ENCODE results near the gene TMEM229A.

DNA sequence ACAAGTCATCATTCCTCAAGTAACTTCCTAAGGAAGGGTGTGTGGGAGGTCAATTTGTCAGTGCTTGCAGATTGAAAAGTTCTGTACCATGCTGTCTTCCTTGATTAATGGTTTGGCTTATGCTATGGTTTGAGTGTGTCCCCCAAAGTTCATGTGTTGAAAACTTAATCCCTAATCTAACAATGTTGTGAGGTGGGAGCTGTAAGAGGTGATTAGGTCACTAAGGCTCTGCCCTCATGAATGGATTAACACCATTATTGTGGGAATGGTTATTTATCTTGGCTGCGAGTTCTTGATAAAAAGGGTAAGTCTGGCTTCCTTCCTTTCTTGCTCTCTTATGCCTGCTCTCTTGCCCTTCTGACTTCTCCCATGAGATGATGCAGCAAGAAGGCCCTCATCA lies 29.3 kb upstream of the TMEM229A start:
- TF ChIP-seq, protein P1, sequence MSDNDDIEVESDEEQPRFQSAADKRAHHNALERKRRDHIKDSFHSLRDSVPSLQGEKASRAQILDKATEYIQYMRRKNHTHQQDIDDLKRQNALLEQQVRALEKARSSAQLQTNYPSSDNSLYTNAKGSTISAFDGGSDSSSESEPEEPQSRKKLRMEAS (IDR thresholded peaks at IDR 0.05; ENCODE audit: insufficient read depth, insufficient read length): no peak
- TF ChIP-seq, protein P2, sequence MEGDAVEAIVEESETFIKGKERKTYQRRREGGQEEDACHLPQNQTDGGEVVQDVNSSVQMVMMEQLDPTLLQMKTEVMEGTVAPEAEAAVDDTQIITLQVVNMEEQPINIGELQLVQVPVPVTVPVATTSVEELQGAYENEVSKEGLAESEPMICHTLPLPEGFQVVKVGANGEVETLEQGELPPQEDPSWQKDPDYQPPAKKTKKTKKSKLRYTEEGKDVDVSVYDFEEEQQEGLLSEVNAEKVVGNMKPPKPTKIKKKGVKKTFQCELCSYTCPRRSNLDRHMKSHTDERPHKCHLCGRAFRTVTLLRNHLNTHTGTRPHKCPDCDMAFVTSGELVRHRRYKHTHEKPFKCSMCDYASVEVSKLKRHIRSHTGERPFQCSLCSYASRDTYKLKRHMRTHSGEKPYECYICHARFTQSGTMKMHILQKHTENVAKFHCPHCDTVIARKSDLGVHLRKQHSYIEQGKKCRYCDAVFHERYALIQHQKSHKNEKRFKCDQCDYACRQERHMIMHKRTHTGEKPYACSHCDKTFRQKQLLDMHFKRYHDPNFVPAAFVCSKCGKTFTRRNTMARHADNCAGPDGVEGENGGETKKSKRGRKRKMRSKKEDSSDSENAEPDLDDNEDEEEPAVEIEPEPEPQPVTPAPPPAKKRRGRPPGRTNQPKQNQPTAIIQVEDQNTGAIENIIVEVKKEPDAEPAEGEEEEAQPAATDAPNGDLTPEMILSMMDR (IDR thresholded peaks at IDR 0.05; ENCODE audit: extremely low read depth in 1 of 2, insufficient read depth in 1 of 2, low read depth in 1 of 2, low read length in 2 of 2): no peak
